GM12878 (cell line): Measurements from ENCODE around the gene RFT1. TPM values are rescaled to one million over a fixed set of nuclear protein-coding genes. Genes with fewer than 3 reads are reported as not detected.

Source experiments
- ATAC-seq: fragments of 200-7000 bp; cut with Tn5 transposase; 3 replicates; pipeline ENCODE4 v1.9.1; 2020; ENCODE audit warnings: mild to moderate bottlenecking, moderate library complexity
- BruUV-seq: library from RNA; stranded (reverse); fragments of 400-500 nt; replicated peaks from 2 replicates; lab custom pipeline; 2021; lab: Mats Ljungman, UMichigan
- CTCF ChIA-PET: fragments of 300-600 bp; sonication (Branson Sonifier 250); formaldehyde crosslinking; extraction: SDS; loops from one replicate; lab custom pipeline; 2021; ENCODE audit warnings: inconsistent platforms; lab: Yijun Ruan, JAX
- POLR2A ChIA-PET: fragments of 350-600 bp; formaldehyde crosslinking; extraction: SDS; loops from one replicate; lab custom pipeline; 2021; ENCODE audit warnings: inconsistent platforms; lab: Charles Lee
- RAD21 ChIA-PET: fragments of 300-600 bp; sonication (Branson Sonifier 250); formaldehyde crosslinking; loops from one replicate; lab custom pipeline; 2023; ENCODE audit warnings: antibody characterized with exemption; ENCODE audit not compliant: unreplicated experiment; lab: Charles Lee
- SMC1A ChIA-PET: fragments of 300-600 bp; sonication (Branson Sonifier 250); formaldehyde crosslinking; loops from one replicate; lab custom pipeline; 2023; ENCODE audit not compliant: unreplicated experiment, uncharacterized antibody; lab: Charles Lee
- DNase-seq: peaks from one replicate; pipeline ENCODE4 v3.0.0-alpha.2; 2011; ENCODE audit warnings: low read depth, low spot score
- FAIRE-seq: peaks from 3 replicates; lab custom pipeline; 2011; peaks lifted over from hg19 to GRCh38; lab: Jason Lieb, UNC
- H2AFZ ChIP-seq: 2 replicates; pipeline ENCODE4 v1.6.0; 2011; ENCODE audit warnings: low read depth, low read length, control low read depth; ENCODE audit not compliant: control insufficient read depth
- H3K27ac ChIP-seq: 2 replicates; pipeline ENCODE4 v1.5.1; 2011; ENCODE audit warnings: control low read depth; ENCODE audit not compliant: control insufficient read depth, insufficient read depth
- H3K27me3 ChIP-seq, 2 experiments: replicated peaks in 1 of 2; 2 replicates each; pipeline versions ENCODE4 v1.6.0 to v1.6.1; 2011; ENCODE audit warnings: low read length in 1 of 2; ENCODE audit not compliant: control insufficient read depth in 2 of 2, insufficient read depth in 2 of 2
- H3K36me3 ChIP-seq, 2 experiments: 2 replicates each; pipeline ENCODE4 v1.5.1; 2011; ENCODE audit warnings: low read length in 1 of 2; ENCODE audit not compliant: control insufficient read depth in 2 of 2, insufficient read depth in 2 of 2
- H3K4me1 ChIP-seq: 2 replicates; pipeline ENCODE4 v1.6.1; 2011; ENCODE audit warnings: mild to moderate bottlenecking, low read length, moderate library complexity, mixed read lengths; ENCODE audit not compliant: control insufficient read depth, insufficient read depth
- H3K4me2 ChIP-seq: 2 replicates; pipeline ENCODE4 v1.6.0; 2011; ENCODE audit warnings: control low read depth; ENCODE audit not compliant: control insufficient read depth, insufficient read depth
- H3K4me3 ChIP-seq: fragments of 200-600 bp; sonication (generic); 2 replicates; pipeline ENCODE4 v1.5.1; 2016
- H3K79me2 ChIP-seq: 2 replicates; pipeline ENCODE4 v1.6.0; 2011; ENCODE audit warnings: low read length; ENCODE audit not compliant: control insufficient read depth, insufficient read depth
- H3K9ac ChIP-seq: 2 replicates; pipeline ENCODE4 v1.8.0; 2011; ENCODE audit warnings: low read length, control low read depth, mixed read lengths; ENCODE audit not compliant: control insufficient read depth, insufficient read depth
- H3K9me3 ChIP-seq: replicated peaks from 3 replicates; pipeline ENCODE4 v1.5.1; 2011; ENCODE audit warnings: mild to moderate bottlenecking, low read length; ENCODE audit not compliant: control insufficient read depth, insufficient read depth
- H4K20me1 ChIP-seq: 2 replicates; pipeline ENCODE4 v1.6.0; 2011; ENCODE audit not compliant: control insufficient read depth, insufficient read depth
- CREB1 ChIP-seq: IDR thresholded peaks from 2 replicates; pipeline ENCODE4 v1.6.1; 2012; ENCODE audit warnings: low read depth, mild to moderate bottlenecking, inconsistent platforms
- CREM ChIP-seq: IDR thresholded peaks from 2 replicates; pipeline ENCODE4 v1.6.1; 2014; ENCODE audit warnings: antibody characterized with exemption, low read depth
- EED ChIP-seq: sonication (generic); IDR thresholded peaks from 2 replicates; pipeline ENCODE4 v1.6.1; 2016; ENCODE audit warnings: antibody characterized with exemption, low read depth
- EP300 ChIP-seq, 2 experiments: fragments of 150-350 bp in 1 of 2; IDR thresholded peaks; 2 replicates each; pipeline ENCODE4 v1.6.1; 2011 to 2012; ENCODE audit warnings: low read depth in 2 of 2, low read length in 2 of 2, borderline replicate concordance in 1 of 2, improper control_type of control experiment in 1 of 2, inconsistent platforms in 1 of 2; ENCODE audit not compliant: control insufficient read depth in 1 of 2
- ETV6 ChIP-seq, 2 experiments: fragments of 450-650 bp in 1 of 2; IDR thresholded peaks in 1 of 2; conservative IDR thresholded peaks in 1 of 2; 2 replicates each; pipeline ENCODE4 v1.6.1; 2014; ENCODE audit warnings: antibody characterized with exemption in 1 of 2, borderline replicate concordance in 1 of 2, low read depth in 1 of 2, mild to moderate bottlenecking in 1 of 2, moderate library complexity in 1 of 2
- HDGF ChIP-seq: fragments of 450-650 bp; IDR thresholded peaks from 2 replicates; pipeline ENCODE4 v1.6.1; 2016; ENCODE audit warnings: antibody characterized with exemption
- IKZF1 ChIP-seq: fragments of 450-650 bp; conservative IDR thresholded peaks from 2 replicates; pipeline ENCODE4 v1.6.1; 2017; ENCODE audit warnings: antibody characterized with exemption, mild to moderate bottlenecking
- MTA2 ChIP-seq: fragments of 450-650 bp; IDR thresholded peaks from 2 replicates; pipeline ENCODE4 v1.6.1; 2016; ENCODE audit warnings: low read depth, mild to moderate bottlenecking, moderate library complexity
- NFIC ChIP-seq: IDR thresholded peaks from 2 replicates; pipeline ENCODE4 v1.6.1; 2012; ENCODE audit warnings: low read depth, mild to moderate bottlenecking, inconsistent platforms, low read length, moderate library complexity
- NFYB ChIP-seq: IDR thresholded peaks from 2 replicates; pipeline ENCODE4 v1.6.1; 2011; ENCODE audit warnings: low read depth, mild to moderate bottlenecking, low read length, improper control_type of control experiment, moderate library complexity; ENCODE audit not compliant: insufficient read depth
- POLR2A ChIP-seq: IDR thresholded peaks from 2 replicates; pipeline ENCODE4 v1.6.1; 2011; ENCODE audit warnings: low read depth, mild to moderate bottlenecking, low read length
- PRDM15 ChIP-seq: fragments of 450-650 bp; formaldehyde crosslinking; IDR thresholded peaks from 2 replicates; pipeline ENCODE4 v1.4.0; 2020; ENCODE audit warnings: mild to moderate bottlenecking, moderate library complexity
- RELB ChIP-seq: fragments of 450-650 bp; IDR thresholded peaks from 2 replicates; pipeline ENCODE4 v1.6.1; 2017; ENCODE audit warnings: low read depth, mild to moderate bottlenecking, moderate library complexity
- RUNX3 ChIP-seq: IDR thresholded peaks from 2 replicates; pipeline ENCODE4 v1.6.1; 2012; ENCODE audit warnings: low read length, inconsistent platforms
- SUPT20H ChIP-seq: IDR thresholded peaks from 2 replicates; pipeline ENCODE4 v1.6.1; 2011; ENCODE audit warnings: low read depth, mild to moderate bottlenecking, low read length, moderate library complexity, borderline replicate concordance; ENCODE audit not compliant: control insufficient read depth
- WGBS: methylation state at CpG from one replicate; pipeline ENCODE4 v1.1.6; 2016; ENCODE audit warnings: low lambda C conversion rate; ENCODE audit not compliant: insufficient replicate concordance, insufficient coverage; ENCODE audit errors: missing lambda C conversion rate; 5-methylcytosine and 5-hydroxymethylcytosine counted together
- in situ Hi-C: fragments of 300-500 bp; cut with MboI; formaldehyde crosslinking; loops from 9 replicates; pipeline ENCODE4 v1.14.3; 2018; ENCODE audit warnings: mixed read lengths
- intact Hi-C: fragments of 100-400 bp; cut with micrococcal nuclease; formaldehyde crosslinking; loops from one replicate; pipeline ENCODE4 v1.14.2; 2022; ENCODE audit not compliant: unreplicated experiment
- polyA plus RNA-seq, 11 experiments: library from polyadenylated mRNA; depleted of rRNA in 4 of 11; unstranded in 6 of 11; stranded (reverse) in 5 of 11; fragments of >200 nt; fragmentation: Nextera tagmentation in 4 of 11; fragmentation: Illumina TruSeq in 1 of 11; extraction: Ambion mirVana in 4 of 11; extraction: Trizol in 1 of 11; gene quantifications; 1 replicate in 1 of 11; 2 replicates in 10 of 11; pipeline versions ENCODE4 v1.2.1 to v1.2.3, GENCODE V29; 2011 to 2016; ENCODE audit warnings: inconsistent platforms in 2 of 11, missing spikeins in 2 of 11, low read depth in 1 of 11
- total RNA-seq, 4 experiments: library from RNA; depleted of rRNA in 3 of 4; stranded (reverse); fragments of >200 nt in 3 of 4; fragmentation: Illumina TruSeq in 1 of 4; extraction: Trizol in 1 of 4; gene quantifications; 2 replicates each; pipeline versions ENCODE4 v1.2.1 to v1.2.3, GENCODE V29; 2013 to 2021
- TF ChIP-seq, protein P1 (sequence below): fragments of 450-650 bp; IDR thresholded peaks from 2 replicates; pipeline ENCODE4 v1.6.1; 2018; ENCODE audit warnings: borderline replicate concordance, mild to moderate bottlenecking; ENCODE audit not compliant: partially characterized antibody

The RFT1 gene
- total and polyA plus RNA-seq, 10 of the 15 experiments (the other 5 are each of a cell fraction or from before 2014, with no cell fraction given) = 16.6 to 75.1 (median 34.5) TPM

- H4K20me1 ChIP-seq = peaks cover 17% of the 10 kb centered on the region
These were observed 36.6 kb upstream of the RFT1 start for GRCh38 chr3:53166781-53167291.

More at GRCh38 chr3:53166781-53167291, 36.6 kb upstream of the RFT1 start:
- peaks cover 84% of the 10 kb centered on the region for H3K4me1 ChIP-seq
- no peaks in the 10 kb centered on the region for H3K9me3 ChIP-seq
- H3K27ac ChIP-seq = peak overlapping the region; percentile 81
- TF ChIP-seq RUNX3 (peak; percentile 68), HDGF (no peak), MTA2 (no peak), CREB1 (no peak), NFIC (no peak), IKZF1 (peak; percentile 50; the same call in 1 of the 2 replicates), NFYB (no peak), RELB (no peak), PRDM15 (CRISPR knock-in tag) (no peak), POLR2A (peak; percentile 11; the same call in 1 of the 2 replicates), SUPT20H (no peak), ETV6 (conservative IDR thresholded peaks at IDR 0.05 in 1 of 2, IDR thresholded peaks at IDR 0.05 in 1 of 2; ENCODE audit: borderline replicate concordance in 1 of 2, low read depth in 1 of 2) (peak in 1 of 2 experiments; percentile 51; a peak in 1 of 4 replicates), EED (0 out of 2 replicates have a peak, but pooled peaks have one; percentile 19), EP300 (IDR thresholded peaks at IDR 0.05; ENCODE audit: borderline replicate concordance in 1 of 2, control insufficient read depth in 1 of 2, low read depth in 2 of 2, low read length in 2 of 2) (no peak), CREM (no peak)
- TF ChIP-seq, protein P1, sequence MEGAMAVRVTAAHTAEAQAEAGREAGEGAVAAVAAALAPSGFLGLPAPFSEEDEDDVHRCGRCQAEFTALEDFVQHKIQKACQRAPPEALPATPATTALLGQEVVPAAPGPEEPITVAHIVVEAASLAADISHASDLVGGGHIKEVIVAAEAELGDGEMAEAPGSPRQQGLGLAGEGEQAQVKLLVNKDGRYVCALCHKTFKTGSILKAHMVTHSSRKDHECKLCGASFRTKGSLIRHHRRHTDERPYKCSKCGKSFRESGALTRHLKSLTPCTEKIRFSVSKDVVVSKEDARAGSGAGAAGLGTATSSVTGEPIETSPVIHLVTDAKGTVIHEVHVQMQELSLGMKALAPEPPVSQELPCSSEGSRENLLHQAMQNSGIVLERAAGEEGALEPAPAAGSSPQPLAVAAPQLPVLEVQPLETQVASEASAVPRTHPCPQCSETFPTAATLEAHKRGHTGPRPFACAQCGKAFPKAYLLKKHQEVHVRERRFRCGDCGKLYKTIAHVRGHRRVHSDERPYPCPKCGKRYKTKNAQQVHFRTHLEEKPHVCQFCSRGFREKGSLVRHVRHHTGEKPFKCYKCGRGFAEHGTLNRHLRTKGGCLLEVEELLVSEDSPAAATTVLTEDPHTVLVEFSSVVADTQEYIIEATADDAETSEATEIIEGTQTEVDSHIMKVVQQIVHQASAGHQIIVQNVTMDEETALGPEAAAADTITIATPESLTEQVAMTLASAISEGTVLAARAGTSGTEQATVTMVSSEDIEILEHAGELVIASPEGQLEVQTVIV = no peak
- DNase-seq = no peak
- H3K4me2 ChIP-seq = peak overlapping the region; percentile 77
- peak overlapping the region; percentile 68 for H3K4me3 ChIP-seq
- intact Hi-C loops = no loop called here
- in situ Hi-C loops = no loop called here
- ChIA-PET POLR2A (interaction anchor here (1.6 to 2.0 kb wide), 2 partner anchors 14 to 38 kb away, joined by 5 to 6 read pairs; no protein-coding TSS in a partner anchor), CTCF (interaction anchor here (1.1 to 11.6 kb wide), 6 partner anchors 25 to 57 kb away, joined by 3 to 125 read pairs (median 9); no protein-coding TSS in a partner anchor), SMC1A (interaction anchor here (0.5 to 2.1 kb wide), 9 partner anchors 20 to 501 kb away, joined by 3 to 7 read pairs (median 4); no protein-coding TSS in a partner anchor), RAD21 (interaction anchor here (5.3 kb wide), 1 partner anchor 29 kb away, joined by 44 read pairs; no protein-coding TSS in a partner anchor)
- no peak for FAIRE-seq
- no peak overlapping the region for H2AFZ ChIP-seq
- no TSS peak for BruUV-seq
- peak overlapping the region; percentile 45 for H3K9ac ChIP-seq
- peak; percentile 19 for ATAC-seq
- under 1% methylated on average over 9 of the region's 9 CpGs for WGBS
- H3K36me3 ChIP-seq = peaks cover 13 to 15% of the 10 kb centered on the region in 2 experiments
- no peaks in the 10 kb centered on the region for H3K27me3 ChIP-seq
- H3K79me2 ChIP-seq = peaks cover 100% of the 10 kb centered on the region
